ENCODE results near the gene ADCY5. TPM values are rescaled to one million over a fixed set of nuclear protein-coding genes. Genes with fewer than 3 reads are reported as not detected.

The ADCY5 gene
- total and polyA plus RNA-seq, 4 donors: 0.74 to 6.6 (median 2.9) TPM

DNA sequence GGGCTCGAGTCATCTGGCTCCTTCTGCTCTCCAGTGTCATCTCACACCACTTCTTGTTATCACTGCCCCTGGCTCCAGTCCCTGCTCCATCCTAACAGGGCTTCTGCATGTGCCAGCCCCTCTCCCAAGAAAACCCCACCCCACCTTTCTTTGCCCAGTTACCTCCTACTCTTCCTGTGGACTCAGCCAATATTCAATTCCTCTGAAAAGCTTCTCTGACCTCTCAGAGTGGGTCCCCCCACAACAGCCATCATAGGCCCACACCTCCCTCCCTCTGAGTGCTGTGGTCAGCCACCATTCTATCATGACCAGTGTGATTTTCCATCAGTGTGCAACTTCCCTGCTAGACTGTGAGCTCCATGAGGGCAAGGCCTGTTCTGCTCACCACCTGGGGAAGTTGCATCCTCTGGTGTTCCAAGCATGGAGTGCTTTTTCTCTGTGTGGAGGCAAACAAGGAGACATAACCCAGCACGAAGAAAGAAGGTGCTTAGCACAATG lies 71.6 kb downstream of the ADCY5 start:
- 80% methylated on average over 2 of the region's 2 CpGs for WGBS
- H3K27me3 ChIP-seq (ENCODE audit: control insufficient read depth in 4 of 4, insufficient read depth in 4 of 4, low read length in 3 of 4): no peaks in the 10 kb centered on the region
- DNase-seq (ENCODE audit: low spot score): no peak
- H3K4me1 ChIP-seq (ENCODE audit: control insufficient read depth in 4 of 4, insufficient read depth in 4 of 4, low read length in 3 of 4): peaks cover 0 to 4% (median 2%) of the 10 kb centered on the region in 4 donors
- no peak for TF ChIP-seq NR2F2 (IDR thresholded peaks at IDR 0.05)
- H3K36me3 ChIP-seq (ENCODE audit: control insufficient read depth in 4 of 4, insufficient read depth in 3 of 4, low read depth in 1 of 4, low read length in 3 of 4): no peaks in the 10 kb centered on the region
- H3K27ac ChIP-seq (ENCODE audit: low read depth in 1 of 2, low read length in 2 of 2): no peak overlapping the region
- no peaks in the 10 kb centered on the region for H3K9me3 ChIP-seq (ENCODE audit: control insufficient read depth in 4 of 4, low read length in 3 of 4)
- H3K9ac ChIP-seq (ENCODE audit: low read depth in 1 of 2, low read length in 2 of 2): no peak overlapping the region
- no peak overlapping the region for H3K4me3 ChIP-seq (ENCODE audit: low read depth in 1 of 3, low read length in 3 of 3)

DNA sequence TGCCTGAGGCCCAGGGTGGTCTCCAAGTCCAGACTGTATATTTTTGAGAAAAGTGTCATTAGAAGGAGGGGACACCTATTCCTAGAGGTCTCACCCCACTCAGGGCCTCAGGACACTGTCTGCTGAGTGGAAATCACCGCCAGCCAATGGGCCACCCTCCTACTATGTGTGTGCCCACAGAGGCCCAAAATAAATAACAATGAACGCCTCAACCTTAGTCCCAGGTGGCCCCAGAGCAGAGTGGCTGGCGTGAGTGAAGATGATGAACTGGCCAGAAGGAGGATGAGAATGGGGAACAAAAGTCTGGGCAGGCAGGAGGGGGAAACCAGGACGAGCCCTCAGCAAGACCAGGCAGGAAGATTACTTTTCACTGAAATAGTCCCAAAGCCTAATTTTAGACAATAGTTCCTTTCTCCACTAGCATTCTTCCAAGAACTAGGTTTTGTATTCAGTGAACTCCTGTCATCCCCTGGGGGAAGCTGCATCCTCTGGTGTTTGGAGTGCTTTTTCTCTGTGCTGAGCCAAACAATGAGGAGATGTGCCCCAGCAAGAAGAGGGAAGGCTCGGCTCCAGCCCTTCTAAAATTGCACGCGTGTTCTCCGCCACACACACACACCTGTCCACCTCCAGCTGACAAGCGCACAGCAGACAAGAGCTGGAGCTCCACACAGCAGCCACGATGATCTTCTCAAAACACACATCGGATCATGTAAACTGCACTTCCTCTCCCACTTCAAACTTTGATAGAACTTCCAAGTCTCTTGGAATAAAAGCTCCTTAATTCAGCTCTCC lies 72.2 kb downstream of the ADCY5 start:
- Histone ChIP-seq H3K27ac (ENCODE audit: low read depth in 1 of 2, low read length in 2 of 2) (no peak overlapping the region), H3K9me3 (ENCODE audit: control insufficient read depth in 4 of 4, low read length in 3 of 4) (no peaks in the 10 kb centered on the region), H3K36me3 (ENCODE audit: control insufficient read depth in 4 of 4, insufficient read depth in 3 of 4, low read depth in 1 of 4, low read length in 3 of 4) (no peaks in the 10 kb centered on the region), H3K4me3 (ENCODE audit: low read depth in 1 of 3, low read length in 3 of 3) (no peak overlapping the region), H3K27me3 (ENCODE audit: control insufficient read depth in 4 of 4, insufficient read depth in 4 of 4, low read length in 3 of 4) (no peaks in the 10 kb centered on the region), H3K4me1 (ENCODE audit: control insufficient read depth in 4 of 4, insufficient read depth in 4 of 4, low read length in 3 of 4) (peaks cover 0 to 4% (median 2%) of the 10 kb centered on the region in 4 donors), H3K9ac (ENCODE audit: low read depth in 1 of 2, low read length in 2 of 2) (no peak overlapping the region)
- WGBS: 80% methylated on average over 11 of the region's 11 CpGs
- TF ChIP-seq JUND (IDR thresholded peaks at IDR 0.05) (no peak), TAF1 (conservative IDR thresholded peaks at IDR 0.05) (no peak), EGR1 (IDR thresholded peaks at IDR 0.05; ENCODE audit: low read depth in 2 of 2) (no peak), FOXA2 (IDR thresholded peaks at IDR 0.05) (no peak), HNF4G (IDR thresholded peaks at IDR 0.05) (no peak), RAD21 (IDR thresholded peaks at IDR 0.05) (no peak), HNF4A (conservative IDR thresholded peaks at IDR 0.05) (no peak), RXRA (IDR thresholded peaks at IDR 0.05) (no peak), YY1 (IDR thresholded peaks at IDR 0.05) (no peak), SP1 (IDR thresholded peaks at IDR 0.05) (no peak), GABPA (IDR thresholded peaks at IDR 0.05 in 1 of 2, conservative IDR thresholded peaks at IDR 0.05 in 1 of 2) (no peak), NR2F2 (IDR thresholded peaks at IDR 0.05) (no peak), FOXA1 (IDR thresholded peaks at IDR 0.05) (no peak)
- TF ChIP-seq, protein P1, sequence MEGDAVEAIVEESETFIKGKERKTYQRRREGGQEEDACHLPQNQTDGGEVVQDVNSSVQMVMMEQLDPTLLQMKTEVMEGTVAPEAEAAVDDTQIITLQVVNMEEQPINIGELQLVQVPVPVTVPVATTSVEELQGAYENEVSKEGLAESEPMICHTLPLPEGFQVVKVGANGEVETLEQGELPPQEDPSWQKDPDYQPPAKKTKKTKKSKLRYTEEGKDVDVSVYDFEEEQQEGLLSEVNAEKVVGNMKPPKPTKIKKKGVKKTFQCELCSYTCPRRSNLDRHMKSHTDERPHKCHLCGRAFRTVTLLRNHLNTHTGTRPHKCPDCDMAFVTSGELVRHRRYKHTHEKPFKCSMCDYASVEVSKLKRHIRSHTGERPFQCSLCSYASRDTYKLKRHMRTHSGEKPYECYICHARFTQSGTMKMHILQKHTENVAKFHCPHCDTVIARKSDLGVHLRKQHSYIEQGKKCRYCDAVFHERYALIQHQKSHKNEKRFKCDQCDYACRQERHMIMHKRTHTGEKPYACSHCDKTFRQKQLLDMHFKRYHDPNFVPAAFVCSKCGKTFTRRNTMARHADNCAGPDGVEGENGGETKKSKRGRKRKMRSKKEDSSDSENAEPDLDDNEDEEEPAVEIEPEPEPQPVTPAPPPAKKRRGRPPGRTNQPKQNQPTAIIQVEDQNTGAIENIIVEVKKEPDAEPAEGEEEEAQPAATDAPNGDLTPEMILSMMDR (IDR thresholded peaks at IDR 0.05; ENCODE audit: low read depth, low read length, missing input control): no peak
- TF ChIP-seq, protein P2, sequence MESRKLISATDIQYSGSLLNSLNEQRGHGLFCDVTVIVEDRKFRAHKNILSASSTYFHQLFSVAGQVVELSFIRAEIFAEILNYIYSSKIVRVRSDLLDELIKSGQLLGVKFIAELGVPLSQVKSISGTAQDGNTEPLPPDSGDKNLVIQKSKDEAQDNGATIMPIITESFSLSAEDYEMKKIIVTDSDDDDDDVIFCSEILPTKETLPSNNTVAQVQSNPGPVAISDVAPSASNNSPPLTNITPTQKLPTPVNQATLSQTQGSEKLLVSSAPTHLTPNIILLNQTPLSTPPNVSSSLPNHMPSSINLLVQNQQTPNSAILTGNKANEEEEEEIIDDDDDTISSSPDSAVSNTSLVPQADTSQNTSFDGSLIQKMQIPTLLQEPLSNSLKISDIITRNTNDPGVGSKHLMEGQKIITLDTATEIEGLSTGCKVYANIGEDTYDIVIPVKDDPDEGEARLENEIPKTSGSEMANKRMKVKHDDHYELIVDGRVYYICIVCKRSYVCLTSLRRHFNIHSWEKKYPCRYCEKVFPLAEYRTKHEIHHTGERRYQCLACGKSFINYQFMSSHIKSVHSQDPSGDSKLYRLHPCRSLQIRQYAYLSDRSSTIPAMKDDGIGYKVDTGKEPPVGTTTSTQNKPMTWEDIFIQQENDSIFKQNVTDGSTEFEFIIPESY (IDR thresholded peaks at IDR 0.05): no peak
- TF ChIP-seq, protein P3, sequence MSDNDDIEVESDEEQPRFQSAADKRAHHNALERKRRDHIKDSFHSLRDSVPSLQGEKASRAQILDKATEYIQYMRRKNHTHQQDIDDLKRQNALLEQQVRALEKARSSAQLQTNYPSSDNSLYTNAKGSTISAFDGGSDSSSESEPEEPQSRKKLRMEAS (IDR thresholded peaks at IDR 0.05): no peak
- TF ChIP-seq, protein P4, sequence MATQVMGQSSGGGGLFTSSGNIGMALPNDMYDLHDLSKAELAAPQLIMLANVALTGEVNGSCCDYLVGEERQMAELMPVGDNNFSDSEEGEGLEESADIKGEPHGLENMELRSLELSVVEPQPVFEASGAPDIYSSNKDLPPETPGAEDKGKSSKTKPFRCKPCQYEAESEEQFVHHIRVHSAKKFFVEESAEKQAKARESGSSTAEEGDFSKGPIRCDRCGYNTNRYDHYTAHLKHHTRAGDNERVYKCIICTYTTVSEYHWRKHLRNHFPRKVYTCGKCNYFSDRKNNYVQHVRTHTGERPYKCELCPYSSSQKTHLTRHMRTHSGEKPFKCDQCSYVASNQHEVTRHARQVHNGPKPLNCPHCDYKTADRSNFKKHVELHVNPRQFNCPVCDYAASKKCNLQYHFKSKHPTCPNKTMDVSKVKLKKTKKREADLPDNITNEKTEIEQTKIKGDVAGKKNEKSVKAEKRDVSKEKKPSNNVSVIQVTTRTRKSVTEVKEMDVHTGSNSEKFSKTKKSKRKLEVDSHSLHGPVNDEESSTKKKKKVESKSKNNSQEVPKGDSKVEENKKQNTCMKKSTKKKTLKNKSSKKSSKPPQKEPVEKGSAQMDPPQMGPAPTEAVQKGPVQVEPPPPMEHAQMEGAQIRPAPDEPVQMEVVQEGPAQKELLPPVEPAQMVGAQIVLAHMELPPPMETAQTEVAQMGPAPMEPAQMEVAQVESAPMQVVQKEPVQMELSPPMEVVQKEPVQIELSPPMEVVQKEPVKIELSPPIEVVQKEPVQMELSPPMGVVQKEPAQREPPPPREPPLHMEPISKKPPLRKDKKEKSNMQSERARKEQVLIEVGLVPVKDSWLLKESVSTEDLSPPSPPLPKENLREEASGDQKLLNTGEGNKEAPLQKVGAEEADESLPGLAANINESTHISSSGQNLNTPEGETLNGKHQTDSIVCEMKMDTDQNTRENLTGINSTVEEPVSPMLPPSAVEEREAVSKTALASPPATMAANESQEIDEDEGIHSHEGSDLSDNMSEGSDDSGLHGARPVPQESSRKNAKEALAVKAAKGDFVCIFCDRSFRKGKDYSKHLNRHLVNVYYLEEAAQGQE (IDR thresholded peaks at IDR 0.05): no peak
- TF ChIP-seq, protein P5, sequence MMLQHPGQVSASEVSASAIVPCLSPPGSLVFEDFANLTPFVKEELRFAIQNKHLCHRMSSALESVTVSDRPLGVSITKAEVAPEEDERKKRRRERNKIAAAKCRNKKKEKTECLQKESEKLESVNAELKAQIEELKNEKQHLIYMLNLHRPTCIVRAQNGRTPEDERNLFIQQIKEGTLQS (IDR thresholded peaks at IDR 0.05): no peak
- DNase-seq (ENCODE audit: low spot score): no peak

All from liver (tissue), 9 donors.